ENCODE data around the gene H2BK1.

Gene H2BK1

DNA sequence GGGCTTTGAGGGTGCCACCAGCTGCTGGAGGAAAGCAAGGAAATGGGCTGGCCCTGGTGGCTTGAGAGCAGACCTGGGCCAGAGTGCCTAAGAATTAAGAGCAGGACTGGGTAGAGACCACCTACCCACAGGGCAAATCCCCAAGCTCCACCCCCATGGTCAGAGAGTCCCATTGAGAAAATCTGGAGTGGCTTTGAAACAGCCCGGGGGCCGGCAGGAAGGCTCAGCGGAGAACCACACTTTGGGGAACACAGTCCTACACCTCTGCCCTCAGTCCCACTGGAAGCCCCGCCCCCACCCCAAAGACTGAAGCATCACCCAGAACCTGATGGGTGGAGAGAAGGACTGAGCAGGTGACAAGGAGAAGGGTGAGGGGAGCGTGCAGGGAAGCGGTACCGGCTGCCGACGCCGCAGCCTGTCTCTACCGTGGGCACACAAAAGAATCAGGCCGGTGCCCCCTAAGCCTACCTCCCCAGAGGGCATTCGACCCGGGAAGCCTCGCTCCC, 34.6 kb upstream of the H2BK1 start:
- DNase-seq = no peak

- DNase-seq = peak; percentile 90
These were observed 34.0 kb upstream of the H2BK1 start for GRCh38 chr7:151244196-151244840.

GRCh38 chr7:151243408-151244195, 33.3 kb upstream of the H2BK1 start:
- peak; percentile 89 for DNase-seq

DNA sequence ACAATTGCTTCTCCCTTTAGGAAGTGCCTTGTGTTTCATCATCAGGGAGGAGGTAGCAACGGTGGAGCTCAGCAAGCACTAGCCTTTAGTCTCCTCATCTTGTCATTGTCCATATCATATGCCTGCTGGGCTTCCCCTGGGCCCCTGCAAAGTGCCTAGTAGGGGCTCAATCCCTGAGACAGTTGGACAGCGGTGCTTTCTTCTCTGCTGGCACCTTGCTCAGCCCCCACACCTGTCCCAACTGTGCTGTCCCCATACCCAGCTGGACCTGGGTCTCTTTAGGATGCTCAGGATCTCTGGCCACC, 32.7 kb upstream of the H2BK1 start:
- no peak for DNase-seq

- DNase-seq = no peak
These were observed 32.1 kb upstream of the H2BK1 start for GRCh38 chr7:151242159-151243044.

DNA sequence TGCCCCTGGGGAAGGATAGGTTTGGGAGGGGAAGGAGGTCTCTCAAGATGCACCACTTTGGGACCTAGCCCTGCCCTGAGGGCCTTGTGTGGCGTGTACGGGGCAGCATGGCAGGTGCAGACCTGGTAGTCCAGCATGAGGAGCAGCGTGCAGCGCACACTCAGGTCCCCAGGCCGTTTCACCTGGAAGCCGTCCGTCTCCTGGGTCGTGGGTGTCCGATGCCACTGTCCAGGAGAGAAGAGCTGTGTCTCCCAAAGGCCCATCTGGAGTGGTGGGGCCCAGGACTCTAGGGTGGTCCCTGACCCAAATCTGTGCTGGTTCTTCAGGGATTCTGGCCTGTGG, 31.4 kb upstream of the H2BK1 start:
- no peak for DNase-seq

DNA sequence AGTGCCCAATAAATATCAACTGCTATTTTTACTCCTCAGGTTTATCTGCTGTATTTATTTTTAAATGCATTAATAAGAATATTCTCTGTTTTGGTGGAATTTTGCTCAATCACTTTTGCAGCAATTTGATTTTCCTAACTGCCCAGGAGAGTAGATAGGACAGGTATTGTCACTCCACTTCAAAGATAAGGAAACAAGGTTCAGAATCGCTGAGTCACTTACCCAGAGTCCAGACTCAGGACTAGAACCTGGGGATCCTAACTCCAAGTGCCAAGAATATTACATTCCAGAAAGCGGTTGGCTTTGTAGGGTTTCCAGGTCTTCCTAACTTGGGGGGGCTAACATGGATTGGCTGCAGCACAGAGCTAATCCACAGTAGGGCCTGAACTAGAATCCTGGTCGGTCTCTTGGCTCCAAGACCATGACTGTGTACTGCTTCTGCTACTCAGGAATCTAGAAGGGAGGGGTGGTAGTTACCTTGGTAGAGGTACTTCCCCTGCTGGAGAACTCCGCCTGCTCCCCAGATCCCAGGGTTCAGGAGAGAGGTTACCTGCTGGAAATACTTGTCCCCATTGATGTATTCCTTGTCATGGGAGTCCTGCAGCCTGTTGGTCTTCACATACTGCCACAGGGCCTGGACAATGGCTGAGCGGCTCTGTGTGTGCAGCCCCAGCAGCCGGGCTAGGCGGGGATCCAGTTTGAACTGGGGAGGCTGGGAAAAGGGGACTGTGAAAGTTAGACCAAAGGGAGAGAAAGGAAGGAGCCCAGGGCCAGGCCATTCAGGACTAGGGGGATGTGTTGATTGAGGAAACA, 30.9 kb upstream of the H2BK1 start:
- DNase-seq = no peak

DNA sequence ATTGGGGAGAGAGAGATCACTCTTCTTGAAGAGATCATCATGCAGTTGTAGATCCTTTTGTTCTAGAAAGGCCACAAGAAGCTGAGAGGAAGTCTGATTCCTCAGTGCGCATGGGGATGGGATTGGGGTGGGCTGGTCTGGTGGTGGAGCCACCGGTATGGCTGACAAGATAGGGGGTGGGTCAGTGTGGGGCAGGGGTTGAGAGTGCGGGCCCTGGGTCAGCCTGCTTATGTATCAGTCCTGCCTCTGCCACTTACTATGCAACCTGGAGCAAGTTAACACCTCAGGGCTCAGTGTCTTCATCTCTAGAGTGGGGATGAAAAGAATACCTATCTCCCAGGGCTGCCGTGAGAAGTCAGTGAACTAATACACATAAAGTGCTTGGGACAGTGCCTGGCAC, 30.2 kb upstream of the H2BK1 start:
- DNase-seq = no peak

DNA sequence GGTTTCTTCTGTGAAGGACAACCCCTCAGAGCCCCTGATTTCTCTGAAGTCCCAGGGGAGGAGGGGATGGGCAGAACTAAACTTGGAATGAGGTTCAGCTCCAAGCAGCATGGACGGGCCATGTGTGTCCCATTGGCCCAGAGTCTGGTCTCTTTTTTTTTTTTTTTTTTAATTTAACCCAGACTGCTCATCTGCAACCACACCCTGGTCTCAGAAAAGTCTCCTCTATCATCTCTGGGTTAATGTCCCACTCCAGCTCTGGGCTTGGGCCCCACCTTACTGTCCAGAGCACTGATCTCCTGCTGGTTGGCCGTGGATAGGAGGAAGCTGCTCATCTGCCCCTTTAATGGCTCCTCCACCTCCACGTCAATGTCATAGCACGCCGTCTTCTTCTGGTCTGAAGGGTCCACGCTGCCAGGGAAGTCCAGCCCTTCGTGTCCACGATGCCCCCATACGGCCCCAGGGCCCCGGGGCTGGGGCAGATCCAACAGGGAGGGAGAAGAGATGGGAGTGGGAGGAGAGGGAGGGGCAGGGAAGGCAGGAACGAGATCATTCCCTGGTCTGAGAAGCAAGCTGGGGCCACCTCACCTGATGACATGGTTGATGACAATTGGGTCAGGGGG, 29.7 kb upstream of the H2BK1 start:
- DNase-seq = no peak

GRCh38 chr7:151238924-151239836, 28.9 kb upstream of the H2BK1 start:
- no peak for DNase-seq

DNA sequence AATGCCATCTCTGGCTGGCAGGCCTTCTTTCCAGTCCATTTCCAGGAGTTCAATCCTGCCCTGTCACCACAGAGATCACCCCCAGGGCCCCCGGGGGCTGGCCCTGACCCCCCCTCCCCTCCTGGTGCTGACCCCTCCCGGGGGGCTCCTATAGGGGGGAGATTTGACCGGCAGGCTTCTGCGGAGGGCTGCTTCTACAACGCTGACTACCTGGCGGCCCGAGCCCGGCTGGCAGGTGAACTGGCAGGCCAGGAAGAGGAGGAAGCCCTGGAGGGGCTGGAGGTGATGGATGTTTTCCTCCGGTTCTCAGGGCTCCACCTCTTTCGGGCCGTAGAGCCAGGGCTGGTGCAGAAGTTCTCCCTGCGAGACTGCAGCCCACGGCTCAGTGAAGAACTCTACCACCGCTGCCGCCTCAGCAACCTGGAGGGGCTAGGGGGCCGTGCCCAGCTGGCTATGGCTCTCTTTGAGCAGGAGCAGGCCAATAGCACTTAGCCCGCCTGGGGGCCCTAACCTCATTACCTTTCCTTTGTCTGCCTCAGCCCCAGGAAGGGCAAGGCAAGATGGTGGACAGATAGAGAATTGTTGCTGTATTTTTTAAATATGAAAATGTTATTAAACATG, 28.0 kb upstream of the H2BK1 start:
- no peak for DNase-seq

- DNase-seq = no peak
These were observed 27.2 kb upstream of the H2BK1 start for GRCh38 chr7:151237244-151238189.

- DNase-seq = no peak
These were observed 26.1 kb upstream of the H2BK1 start for GRCh38 chr7:151236406-151236805.

GRCh38 chr7:151235091-151235787, 25.0 kb upstream of the H2BK1 start:
- DNase-seq = no peak

GRCh38 chr7:151233804-151234203, 23.5 kb upstream of the H2BK1 start:
- no peak for DNase-seq

- DNase-seq = peak; percentile 12
These were observed 22.8 kb upstream of the H2BK1 start for GRCh38 chr7:151232917-151233701.

GRCh38 chr7:151232091-151232916, 22.0 kb upstream of the H2BK1 start, which contains the start of gene CHPF2:
Gene CHPF2 (plus strand): TSS chr7:151232483. CDS start chr7:151234012, 1,529 bp downstream.
- DNase-seq = peak; percentile 62
